Uterine smooth muscle cell (primary cell): Measurements from ENCODE around the gene SELENOV. TPM values are rescaled to one million over a fixed set of nuclear protein-coding genes. Genes with fewer than 3 reads are reported as not detected.

Experiments
- total RNA-seq: library from RNA; depleted of rRNA; stranded (reverse); fragments of >200 nt; gene quantifications from 2 replicates; pipeline ENCODE4 v1.2.3, GENCODE V29; 2014

The SELENOV gene
- not detected in 2 replicates for total RNA-seq

GRCh38 chr19:39514840-39515550 is at the start of gene SELENOV:
Gene SELENOV (plus strand): TSS chr19:39515139. CDS start chr19:39515213, 74 bp downstream.

GRCh38 chr19:39480337-39481228 is 34.4 kb upstream of the SELENOV start, which contains the start of gene TIMM50:
Gene TIMM50 (plus strand): TSS chr19:39480838. CDS start chr19:39480854, 16 bp downstream.

GRCh38 chr19:39498798-39499642 is 15.9 kb upstream of the SELENOV start, which contains the start of gene DLL3:
Gene DLL3 (plus strand): TSS chr19:39498947. CDS start chr19:39498975, 28 bp downstream.

GRCh38 chr19:39532233-39533002 is 17.5 kb downstream of the SELENOV start, which contains the start of gene EID2B:
Gene EID2B (minus strand): TSS chr19:39532852. CDS start chr19:39532802, 50 bp downstream.

GRCh38 chr19:39539518-39540332 is 24.8 kb downstream of the SELENOV start, which contains the start of gene EID2:
Gene EID2 (minus strand): TSS chr19:39540161. CDS start chr19:39540079, 82 bp downstream.

Other genes with a start within 250 kb of the SELENOV start
- not detected in 2 replicates for gene IFNL2, start 246.7 kb upstream of the SELENOV start, total RNA-seq
- gene IFNL1, start 218.7 kb upstream of the SELENOV start, total RNA-seq, result not detected in 2 replicates
- 0.25 TPM in 1 of 2 replicates, not detected in the other for gene LRFN1, start 194.3 kb upstream of the SELENOV start, total RNA-seq
- 0.44 and 0.50 TPM in 2 replicates for gene GMFG, start 179.1 kb upstream of the SELENOV start, total RNA-seq
- gene SAMD4B, start 172.7 kb upstream of the SELENOV start, total RNA-seq, result 59.9 and 60.4 TPM in 2 replicates
- gene PAF1, start 124.0 kb upstream of the SELENOV start, total RNA-seq, result 38.4 and 55.6 TPM in 2 replicates
- 15.2 and 20.6 TPM in 2 replicates for gene MED29, start 123.8 kb upstream of the SELENOV start, total RNA-seq
- 1.8 and 3.0 TPM in 2 replicates for gene ZFP36, start 108.3 kb upstream of the SELENOV start, total RNA-seq
- gene PLEKHG2, start 102.5 kb upstream of the SELENOV start, total RNA-seq, result 9.0 and 16.4 TPM in 2 replicates
- 111 and 167 TPM in 2 replicates for gene RPS16, start 79.2 kb upstream of the SELENOV start, total RNA-seq
- 63.1 and 67.6 TPM in 2 replicates for gene SUPT5H, start 69.6 kb upstream of the SELENOV start, total RNA-seq
- 57.5 and 84.0 TPM in 2 replicates for gene TIMM50, start 34.3 kb upstream of the SELENOV start, total RNA-seq
- gene DLL3, start 16.2 kb upstream of the SELENOV start, total RNA-seq, result 0.12 and 0.55 TPM in 2 replicates
- 4.5 and 7.5 TPM in 2 replicates for gene EID2B, start 17.7 kb downstream of the SELENOV start, total RNA-seq
- gene EID2, start 25.0 kb downstream of the SELENOV start, total RNA-seq, result 10.2 and 16.3 TPM in 2 replicates
- not detected in 2 replicates for gene LGALS13, start 87.4 kb downstream of the SELENOV start, total RNA-seq
- gene LGALS16, start 140.8 kb downstream of the SELENOV start, total RNA-seq, result not detected in 2 replicates
- gene LGALS14, start 189.3 kb downstream of the SELENOV start, total RNA-seq, result not detected in 2 replicates
- gene CLC, start 222.9 kb downstream of the SELENOV start, total RNA-seq, result not detected in 2 replicates